HG03565 (cell line): ENCODE data around the gene FMO2.
"Not testable (repeated sequence)": the region's sequence is repeated elsewhere in the genome, so short reads cannot be mapped to it uniquely, and the experiment has no call there.

Source experiments
- ATAC-seq: cut with Tn5 transposase; IDR thresholded peaks from one replicate; pipeline ENCODE4 v1.9.1; 2021; ENCODE audit warnings: mild to moderate bottlenecking, moderate library complexity; ENCODE audit not compliant: unreplicated experiment

The FMO2 gene

GRCh38 chr1:171219346-171220080, 34.4 kb downstream of the FMO2 start:
- no peak for ATAC-seq

- ATAC-seq: no peak
Measured at GRCh38 chr1:171220081-171220420, 35.0 kb downstream of the FMO2 start.

- no peak for ATAC-seq
Measured at GRCh38 chr1:171220581-171221054, 35.5 kb downstream of the FMO2 start.

- ATAC-seq: no peak
Measured at GRCh38 chr1:171221665-171222591, 36.8 kb downstream of the FMO2 start.

- no peak for ATAC-seq
Measured at GRCh38 chr1:171222936-171223335, 37.8 kb downstream of the FMO2 start.

GRCh38 chr1:171224257-171224656, 39.2 kb downstream of the FMO2 start:
- ATAC-seq: not testable (repeated sequence)

GRCh38 chr1:171226747-171227370, 41.8 kb downstream of the FMO2 start:
- peak; percentile 95 for ATAC-seq

GRCh38 chr1:171231326-171231725, 46.2 kb downstream of the FMO2 start:
- no peak for ATAC-seq

- no peak for ATAC-seq
Measured at GRCh38 chr1:171233183-171233582, 48.1 kb downstream of the FMO2 start.

- not testable (repeated sequence) for ATAC-seq
Measured at GRCh38 chr1:171236231-171236630, 51.1 kb downstream of the FMO2 start.

- no peak for ATAC-seq
Measured at GRCh38 chr1:171243878-171244277, 58.8 kb downstream of the FMO2 start.

- ATAC-seq: peak; percentile 85
Measured at GRCh38 chr1:171245458-171246064, 60.5 kb downstream of the FMO2 start.

GRCh38 chr1:171247501-171247900, 62.4 kb downstream of the FMO2 start:
- ATAC-seq: no peak

- ATAC-seq: no peak
Measured at GRCh38 chr1:171248302-171248701, 63.2 kb downstream of the FMO2 start, which contains the start of gene FMO1. Gene FMO1, plus strand, starts transcription at chr1:171248494. Its CDS starts 9,594 bp downstream, at chr1:171258088.

GRCh38 chr1:171248841-171249240, 63.7 kb downstream of the FMO2 start:
- no peak for ATAC-seq

- ATAC-seq: no peak
Measured at GRCh38 chr1:171250263-171250662, 65.2 kb downstream of the FMO2 start.

- no peak for ATAC-seq
Measured at GRCh38 chr1:171251042-171251951, 66.2 kb downstream of the FMO2 start.

- no peak for ATAC-seq
Measured at GRCh38 chr1:171251952-171252300, 66.8 kb downstream of the FMO2 start.

- ATAC-seq: peak; percentile 89
Measured at GRCh38 chr1:171252482-171252881, 67.4 kb downstream of the FMO2 start.

- ATAC-seq: no peak
Measured at GRCh38 chr1:171254859-171255258, 69.8 kb downstream of the FMO2 start.
